ENCODE measurements around the gene MPZL3.

The MPZL3 gene

DNA sequence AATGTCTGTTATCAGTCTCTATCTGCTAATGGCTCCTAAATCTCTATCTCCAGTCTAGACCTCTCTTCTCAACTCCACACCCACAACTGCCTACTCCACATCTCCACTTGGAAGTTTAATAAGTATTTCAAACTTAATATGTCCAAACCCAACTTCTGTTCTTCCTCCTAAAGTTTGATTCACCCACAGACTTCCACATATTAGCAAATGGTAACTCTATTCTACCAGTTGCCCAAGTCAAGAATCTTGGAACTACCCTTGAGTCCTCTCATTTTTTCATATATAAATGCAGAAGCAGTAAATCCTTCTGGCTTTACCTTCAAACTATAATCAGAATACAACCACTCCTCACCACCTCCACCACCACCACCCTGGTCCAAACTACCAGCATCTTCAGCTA, 20.7 kb downstream of the MPZL3 start:
- no peak for DNase-seq (ENCODE audit: low read depth)

GRCh38 chr11:118230088-118230487, 22.1 kb downstream of the MPZL3 start:
- DNase-seq (ENCODE audit: low read depth): no peak

- DNase-seq (ENCODE audit: low read depth): no peak
Observed at GRCh38 chr11:118229274-118229847, 22.8 kb downstream of the MPZL3 start.

DNA sequence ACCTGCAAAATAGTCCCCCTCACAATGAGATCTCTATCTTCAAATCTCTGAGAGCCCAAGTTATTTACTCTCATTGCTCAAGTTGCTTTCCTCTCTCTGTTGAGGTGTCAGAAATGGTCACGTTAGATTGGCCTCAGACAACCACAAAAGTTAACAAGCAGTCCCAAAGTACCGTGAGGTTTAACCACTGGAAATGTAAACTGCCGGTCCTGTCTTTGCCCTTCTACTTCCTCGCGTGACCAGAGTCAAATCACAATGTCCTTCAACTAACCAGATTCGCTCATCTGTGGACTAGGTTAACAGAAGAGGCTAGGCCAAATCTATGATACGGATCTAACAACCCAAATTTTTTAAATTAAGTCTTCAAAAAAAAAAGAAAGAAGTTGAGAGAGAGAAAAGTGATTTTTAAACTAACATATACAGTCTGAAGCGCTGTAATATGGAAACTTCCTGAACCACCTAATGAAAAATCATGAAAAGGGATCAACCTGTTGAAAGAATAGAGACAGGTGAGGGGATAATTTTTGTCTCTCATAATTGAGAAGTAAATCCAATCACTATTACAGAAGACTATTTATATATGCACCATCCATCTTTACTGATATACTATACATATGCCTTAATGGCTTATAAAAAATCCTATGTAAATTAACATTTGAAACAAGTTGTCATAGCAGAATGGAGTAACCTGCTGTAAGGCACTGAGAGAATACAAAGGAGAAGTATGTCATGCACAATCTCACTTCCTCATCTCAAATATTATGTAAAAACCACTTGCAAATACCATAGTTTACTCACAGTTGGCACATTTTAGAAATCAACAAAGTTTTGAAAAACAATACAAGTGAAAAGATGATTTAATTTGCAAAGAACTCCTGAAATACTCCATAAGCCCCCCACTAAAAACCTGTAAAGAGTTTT, 24.0 kb downstream of the MPZL3 start:
- no peak for DNase-seq (ENCODE audit: low read depth)

GRCh38 chr11:118226781-118227180, 25.4 kb downstream of the MPZL3 start:
- DNase-seq (ENCODE audit: low read depth): no peak

DNA sequence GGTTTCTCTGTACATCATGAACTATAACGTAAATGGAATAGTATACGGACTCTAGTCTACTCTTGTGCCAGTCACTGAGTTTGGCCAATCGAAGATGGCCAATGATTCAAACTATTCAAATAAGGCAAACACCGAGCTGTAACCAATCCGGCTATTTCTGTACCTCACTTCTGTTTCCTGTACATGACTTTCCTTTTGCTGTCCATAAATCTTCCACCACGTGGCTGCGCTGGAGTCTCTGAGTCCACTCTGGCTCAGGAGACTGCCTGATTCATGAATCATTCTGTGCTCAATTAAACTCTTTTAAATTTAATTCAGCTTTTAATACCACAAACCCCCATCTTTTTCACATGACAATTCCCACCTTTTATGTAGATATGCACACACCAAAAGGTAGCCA, 25.9 kb downstream of the MPZL3 start:
- DNase-seq (ENCODE audit: low read depth): no peak

DNA sequence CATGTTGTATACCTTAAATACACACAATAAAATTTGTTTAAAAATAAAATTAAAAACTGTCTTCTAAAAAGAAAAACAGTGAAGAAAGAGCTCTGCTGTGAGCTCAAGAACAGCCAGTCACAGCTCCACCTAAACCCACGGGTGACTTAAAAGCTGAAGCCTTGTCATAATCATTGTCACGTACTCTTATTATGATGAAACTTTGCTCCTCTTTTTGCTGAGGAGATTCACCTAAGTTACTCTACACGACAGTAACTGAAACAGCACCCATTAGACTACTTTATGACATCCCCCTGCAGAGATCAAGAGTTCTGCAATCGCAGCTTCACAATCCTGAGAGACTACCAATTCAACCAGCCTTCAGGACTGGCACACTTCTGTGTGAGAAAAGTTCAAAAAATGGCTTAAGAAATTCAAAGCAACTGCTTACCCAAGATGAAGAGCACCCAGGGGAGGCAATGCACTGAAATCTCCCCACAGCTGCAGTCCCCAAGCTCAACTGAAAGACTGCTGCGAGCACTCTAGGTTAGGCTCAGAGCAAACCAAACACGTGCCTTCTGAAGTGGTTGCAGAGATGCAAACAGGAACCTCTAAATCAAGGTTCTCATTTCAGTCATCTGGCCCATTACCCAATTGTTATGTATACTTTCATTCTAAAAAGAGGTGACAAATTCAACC, 27.5 kb downstream of the MPZL3 start, which contains the start of gene JAML:
Gene JAML, minus strand, starts transcription at position 501 of the 678 bp plus-strand sequence. CDS start 10,145 bp downstream, outside the sequence.
- no peak for DNase-seq (ENCODE audit: low read depth)

GRCh38 chr11:118223992-118224391, 28.2 kb downstream of the MPZL3 start:
- no peak for DNase-seq (ENCODE audit: low read depth)

DNA sequence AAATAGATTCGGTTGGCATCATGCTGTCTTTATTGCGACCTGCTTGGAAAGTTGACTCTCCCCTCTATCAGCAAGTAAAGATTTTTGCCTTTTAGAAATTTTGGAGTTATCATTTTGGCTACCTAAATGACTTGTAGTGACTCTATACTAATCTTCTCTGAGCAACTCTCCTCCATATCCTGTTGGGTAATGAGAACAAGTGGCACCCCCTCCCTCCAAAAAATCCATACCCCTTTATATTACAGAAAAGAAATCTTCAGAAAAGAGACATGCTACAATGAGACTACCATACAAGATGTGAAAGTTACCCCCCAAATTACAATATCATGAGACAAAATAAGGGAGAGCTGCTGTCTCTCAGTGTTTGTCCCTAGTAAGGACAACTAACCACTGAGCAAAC, 28.6 kb downstream of the MPZL3 start:
- DNase-seq (ENCODE audit: low read depth): no peak

DNA sequence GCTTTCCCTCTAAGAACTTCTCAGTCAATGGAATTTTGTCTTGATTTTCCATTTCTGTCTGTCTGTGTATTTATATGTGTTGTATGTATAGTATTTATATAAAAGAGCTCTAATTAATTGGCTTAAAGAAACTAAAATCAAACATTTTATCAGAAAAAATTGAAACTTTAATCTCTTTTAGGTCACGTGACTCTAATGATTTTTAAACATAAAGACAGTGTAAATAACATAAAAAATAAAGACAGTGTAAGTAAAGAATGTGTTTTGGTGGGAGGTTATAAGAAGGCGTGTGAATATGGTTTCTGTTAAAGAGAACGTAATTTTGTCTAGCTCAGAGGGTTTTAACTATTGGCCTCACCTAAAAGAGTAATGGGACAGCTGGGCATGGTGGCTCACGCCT, 29.7 kb downstream of the MPZL3 start:
- no peak for DNase-seq (ENCODE audit: low read depth)

GRCh38 chr11:118221419-118221818, 30.7 kb downstream of the MPZL3 start:
- no peak for DNase-seq (ENCODE audit: low read depth)

GRCh38 chr11:118219732-118220131, 32.4 kb downstream of the MPZL3 start:
- no peak for DNase-seq (ENCODE audit: low read depth)

GRCh38 chr11:118219244-118219643, 32.9 kb downstream of the MPZL3 start:
- no peak for DNase-seq (ENCODE audit: low read depth)

DNA sequence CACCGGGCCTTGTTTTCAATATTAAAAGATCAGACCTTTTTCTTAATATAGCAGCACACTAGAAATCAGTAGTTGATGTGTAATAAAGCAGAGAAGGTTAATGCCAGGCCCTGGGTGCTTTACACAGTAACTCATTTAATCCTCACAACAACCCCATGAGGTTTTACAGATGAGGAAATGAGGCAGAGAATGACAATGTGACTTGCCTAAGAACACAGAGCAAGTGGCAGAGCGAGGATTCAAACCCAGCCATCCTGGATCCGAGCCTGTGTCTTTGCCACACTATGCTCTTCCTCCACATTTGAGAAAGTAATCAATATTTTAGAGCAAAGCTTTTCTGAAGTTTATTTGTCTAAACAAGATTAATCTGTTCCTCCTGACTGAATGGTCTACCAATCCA, 34.6 kb downstream of the MPZL3 start:
- no peak for DNase-seq (ENCODE audit: low read depth)

DNA sequence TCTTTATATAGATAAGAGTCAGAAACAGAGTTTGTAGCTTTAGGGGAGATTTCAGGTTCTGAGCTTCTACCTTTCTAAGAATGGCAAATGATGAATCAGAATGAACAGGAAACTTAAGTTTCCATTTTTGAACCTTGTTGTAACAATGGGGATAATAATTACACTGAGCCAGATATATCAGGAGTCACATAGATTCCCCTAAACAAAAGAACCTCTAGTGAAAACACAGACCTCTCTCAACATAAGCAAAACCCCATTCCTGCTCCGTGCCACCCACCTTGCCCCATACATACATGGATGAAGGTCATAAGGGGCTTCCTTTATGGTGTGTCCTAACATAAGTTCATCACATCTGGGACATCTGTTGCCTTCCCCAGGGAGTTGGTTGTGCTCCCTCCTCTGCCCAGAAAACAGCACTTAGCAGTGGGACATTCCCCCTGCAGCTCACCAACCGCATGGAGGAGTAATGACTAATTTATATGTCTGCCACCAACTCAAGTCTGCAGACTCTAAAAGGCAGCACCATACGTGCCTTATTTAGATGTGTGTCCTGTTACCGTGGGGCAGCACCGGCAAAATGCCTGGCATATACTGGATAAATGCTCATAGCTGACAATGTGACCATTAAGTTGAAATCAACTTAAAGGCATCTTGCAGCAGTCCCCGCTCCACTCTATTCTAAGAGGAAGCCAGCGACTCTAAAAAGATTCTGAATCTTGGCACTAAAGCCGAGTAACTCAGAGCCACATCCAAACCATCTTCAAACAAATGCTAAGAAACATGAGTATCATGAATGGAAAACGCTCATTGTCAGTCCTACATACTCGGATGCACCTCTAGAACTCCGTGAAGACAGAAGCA, 35.3 kb downstream of the MPZL3 start:
- DNase-seq (ENCODE audit: low read depth): no peak

- DNase-seq (ENCODE audit: low read depth): no peak
Observed at GRCh38 chr11:118215765-118216164, 36.4 kb downstream of the MPZL3 start.

- no peak for DNase-seq (ENCODE audit: low read depth)
Observed at GRCh38 chr11:118215262-118215661, 36.9 kb downstream of the MPZL3 start.

DNA sequence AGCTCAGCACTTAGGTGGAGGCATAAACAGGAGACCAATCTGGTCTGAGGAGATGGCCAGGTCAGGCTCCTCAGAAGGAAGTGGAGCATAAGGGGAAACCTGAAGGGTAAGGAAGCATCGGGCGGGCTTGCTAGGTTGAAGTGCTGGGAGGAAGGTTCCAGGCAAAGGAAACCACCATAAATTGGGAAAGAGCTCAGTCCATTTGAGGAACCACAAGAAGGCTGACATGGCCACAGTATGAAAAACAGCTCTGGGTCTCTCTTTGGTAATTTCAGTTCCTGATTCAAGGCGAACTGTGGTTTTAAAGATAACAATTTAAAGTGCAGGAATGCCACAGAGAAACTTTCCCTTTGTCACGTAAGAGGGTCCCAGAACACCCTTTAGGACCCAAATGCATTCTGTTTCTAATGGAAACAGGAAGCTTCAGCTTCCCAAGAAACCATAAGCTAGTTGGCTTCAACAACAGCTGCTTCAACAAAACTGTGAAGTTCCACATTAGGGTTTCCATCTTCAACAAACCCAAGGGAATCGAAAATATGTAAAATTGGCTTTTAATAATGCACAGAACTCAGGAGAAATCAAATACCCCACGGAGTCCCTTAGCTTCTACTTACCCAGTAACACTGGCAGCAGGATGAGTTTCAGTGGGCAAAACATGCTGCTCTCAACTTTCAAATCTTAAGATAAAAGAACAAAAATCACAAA, 37.8 kb downstream of the MPZL3 start:
- no peak for DNase-seq (ENCODE audit: low read depth)

- DNase-seq (ENCODE audit: low read depth): no peak
Observed at GRCh38 chr11:118213781-118214180, 38.4 kb downstream of the MPZL3 start.

GRCh38 chr11:118213201-118213600, 39.0 kb downstream of the MPZL3 start:
- DNase-seq (ENCODE audit: low read depth): no peak

DNA sequence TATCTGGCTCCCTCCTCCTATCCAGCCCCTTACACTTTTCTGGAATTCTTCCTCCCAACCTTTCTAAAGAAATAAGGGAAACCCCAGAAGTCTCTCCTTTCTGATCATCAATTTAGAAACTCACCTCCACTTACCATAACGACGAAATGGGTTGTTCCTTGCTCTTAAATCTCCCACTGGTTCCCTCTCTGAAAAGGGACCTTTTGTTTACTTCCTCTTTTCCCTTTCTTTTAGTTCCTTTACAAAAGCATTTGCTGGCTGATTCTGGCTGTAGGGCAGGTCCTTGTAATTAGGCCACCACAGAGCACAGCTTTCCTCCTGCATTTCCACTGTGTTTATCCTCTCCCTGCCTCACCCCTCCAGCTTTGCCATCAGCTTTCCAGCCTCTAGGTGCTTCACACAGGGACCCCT, 39.4 kb downstream of the MPZL3 start:
- DNase-seq (ENCODE audit: low read depth): no peak

Data from non-pigmented ciliary epithelial cell (primary cell).